Panc1 (cell line): ENCODE results near the gene NUPR1.

Experiments
- POLR2AphosphoS5 ChIP-seq: IDR thresholded peaks from 2 replicates; pipeline ENCODE4 v1.6.1; 2012; ENCODE audit warnings: mild to moderate bottlenecking, low read depth, low read length, moderate library complexity
- SIN3A ChIP-seq: IDR thresholded peaks from 2 replicates; pipeline ENCODE4 v1.6.1; 2012; ENCODE audit warnings: low read depth, mild to moderate bottlenecking, low read length, moderate library complexity, borderline replicate concordance; ENCODE audit not compliant: insufficient read depth
- TCF7L2 ChIP-seq: IDR thresholded peaks from 2 replicates; pipeline ENCODE4 v1.6.1; 2011; ENCODE audit warnings: mild to moderate bottlenecking, low read depth, low read length, inconsistent platforms
- TF ChIP-seq, protein P1 (sequence below): fragments of 450-650 bp; IDR thresholded peaks from 2 replicates; pipeline ENCODE4 v1.5.1; 2017; ENCODE audit warnings: mild to moderate bottlenecking
- TF ChIP-seq, protein P2 (sequence below), 2 experiments: IDR thresholded peaks; 2 replicates each; pipeline ENCODE4 v1.6.1; 2011 to 2012; ENCODE audit warnings: low read depth in 2 of 2, control low read depth in 1 of 2, low read length in 1 of 2, mild to moderate bottlenecking in 1 of 2, moderate library complexity in 1 of 2; ENCODE audit not compliant: insufficient read depth in 1 of 2

DNA sequence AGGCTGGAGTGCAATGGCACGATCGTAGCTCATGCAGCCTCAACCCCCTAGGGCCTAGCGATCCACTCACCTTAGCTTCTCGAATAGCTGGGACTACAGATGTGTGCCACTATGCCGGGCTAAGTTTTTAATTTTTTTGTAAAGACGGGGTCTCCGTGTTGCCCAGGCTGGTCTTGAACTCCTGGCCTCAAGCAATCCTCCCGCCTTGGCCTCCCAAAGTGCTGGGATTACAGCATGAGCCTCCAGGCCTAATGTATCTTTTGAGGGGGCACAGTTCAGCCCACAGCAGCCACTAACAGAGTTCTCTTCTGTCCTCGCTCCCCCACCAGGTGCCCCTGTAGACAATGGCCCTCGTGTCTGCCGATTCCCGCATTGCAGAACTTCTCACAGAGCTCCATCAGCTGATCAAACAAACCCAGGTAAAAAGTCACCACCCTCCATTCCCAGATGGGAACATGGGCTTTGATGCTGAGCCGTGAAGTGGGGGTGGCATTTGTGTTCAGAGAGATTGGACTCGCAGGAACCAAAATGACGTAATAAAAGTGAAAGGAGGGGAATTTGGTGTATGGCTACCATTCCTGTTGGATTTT is 42.0 kb upstream of the NUPR1 start:
- TF ChIP-seq, protein P1, sequence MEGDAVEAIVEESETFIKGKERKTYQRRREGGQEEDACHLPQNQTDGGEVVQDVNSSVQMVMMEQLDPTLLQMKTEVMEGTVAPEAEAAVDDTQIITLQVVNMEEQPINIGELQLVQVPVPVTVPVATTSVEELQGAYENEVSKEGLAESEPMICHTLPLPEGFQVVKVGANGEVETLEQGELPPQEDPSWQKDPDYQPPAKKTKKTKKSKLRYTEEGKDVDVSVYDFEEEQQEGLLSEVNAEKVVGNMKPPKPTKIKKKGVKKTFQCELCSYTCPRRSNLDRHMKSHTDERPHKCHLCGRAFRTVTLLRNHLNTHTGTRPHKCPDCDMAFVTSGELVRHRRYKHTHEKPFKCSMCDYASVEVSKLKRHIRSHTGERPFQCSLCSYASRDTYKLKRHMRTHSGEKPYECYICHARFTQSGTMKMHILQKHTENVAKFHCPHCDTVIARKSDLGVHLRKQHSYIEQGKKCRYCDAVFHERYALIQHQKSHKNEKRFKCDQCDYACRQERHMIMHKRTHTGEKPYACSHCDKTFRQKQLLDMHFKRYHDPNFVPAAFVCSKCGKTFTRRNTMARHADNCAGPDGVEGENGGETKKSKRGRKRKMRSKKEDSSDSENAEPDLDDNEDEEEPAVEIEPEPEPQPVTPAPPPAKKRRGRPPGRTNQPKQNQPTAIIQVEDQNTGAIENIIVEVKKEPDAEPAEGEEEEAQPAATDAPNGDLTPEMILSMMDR: no peak
- no peak for TF ChIP-seq POLR2AphosphoS5
- TF ChIP-seq SIN3A: no peak
- TF ChIP-seq, protein P2, sequence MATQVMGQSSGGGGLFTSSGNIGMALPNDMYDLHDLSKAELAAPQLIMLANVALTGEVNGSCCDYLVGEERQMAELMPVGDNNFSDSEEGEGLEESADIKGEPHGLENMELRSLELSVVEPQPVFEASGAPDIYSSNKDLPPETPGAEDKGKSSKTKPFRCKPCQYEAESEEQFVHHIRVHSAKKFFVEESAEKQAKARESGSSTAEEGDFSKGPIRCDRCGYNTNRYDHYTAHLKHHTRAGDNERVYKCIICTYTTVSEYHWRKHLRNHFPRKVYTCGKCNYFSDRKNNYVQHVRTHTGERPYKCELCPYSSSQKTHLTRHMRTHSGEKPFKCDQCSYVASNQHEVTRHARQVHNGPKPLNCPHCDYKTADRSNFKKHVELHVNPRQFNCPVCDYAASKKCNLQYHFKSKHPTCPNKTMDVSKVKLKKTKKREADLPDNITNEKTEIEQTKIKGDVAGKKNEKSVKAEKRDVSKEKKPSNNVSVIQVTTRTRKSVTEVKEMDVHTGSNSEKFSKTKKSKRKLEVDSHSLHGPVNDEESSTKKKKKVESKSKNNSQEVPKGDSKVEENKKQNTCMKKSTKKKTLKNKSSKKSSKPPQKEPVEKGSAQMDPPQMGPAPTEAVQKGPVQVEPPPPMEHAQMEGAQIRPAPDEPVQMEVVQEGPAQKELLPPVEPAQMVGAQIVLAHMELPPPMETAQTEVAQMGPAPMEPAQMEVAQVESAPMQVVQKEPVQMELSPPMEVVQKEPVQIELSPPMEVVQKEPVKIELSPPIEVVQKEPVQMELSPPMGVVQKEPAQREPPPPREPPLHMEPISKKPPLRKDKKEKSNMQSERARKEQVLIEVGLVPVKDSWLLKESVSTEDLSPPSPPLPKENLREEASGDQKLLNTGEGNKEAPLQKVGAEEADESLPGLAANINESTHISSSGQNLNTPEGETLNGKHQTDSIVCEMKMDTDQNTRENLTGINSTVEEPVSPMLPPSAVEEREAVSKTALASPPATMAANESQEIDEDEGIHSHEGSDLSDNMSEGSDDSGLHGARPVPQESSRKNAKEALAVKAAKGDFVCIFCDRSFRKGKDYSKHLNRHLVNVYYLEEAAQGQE (IDR thresholded peaks at IDR 0.05; ENCODE audit: insufficient read depth in 1 of 2, low read depth in 2 of 2, low read length in 1 of 2): no peak
- no peak for TF ChIP-seq TCF7L2
